ENCODE measurements around the gene ADAP2.
"Not testable (repeated sequence)": the region's sequence is repeated elsewhere in the genome, so short reads cannot be mapped to it uniquely, and the experiment has no call there.

Gene ADAP2

GRCh38 chr17:30975042-30975820 lies 53.5 kb downstream of the ADAP2 start:
- FAIRE-seq, result no peak

GRCh38 chr17:30979919-30980318 lies 58.2 kb downstream of the ADAP2 start:
- FAIRE-seq, result not testable (repeated sequence)

- no peak for FAIRE-seq
These were observed 60.1 kb downstream of the ADAP2 start for GRCh38 chr17:30981531-30982519.

GRCh38 chr17:30982855-30983254 lies 61.1 kb downstream of the ADAP2 start:
- FAIRE-seq, result no peak

DNA sequence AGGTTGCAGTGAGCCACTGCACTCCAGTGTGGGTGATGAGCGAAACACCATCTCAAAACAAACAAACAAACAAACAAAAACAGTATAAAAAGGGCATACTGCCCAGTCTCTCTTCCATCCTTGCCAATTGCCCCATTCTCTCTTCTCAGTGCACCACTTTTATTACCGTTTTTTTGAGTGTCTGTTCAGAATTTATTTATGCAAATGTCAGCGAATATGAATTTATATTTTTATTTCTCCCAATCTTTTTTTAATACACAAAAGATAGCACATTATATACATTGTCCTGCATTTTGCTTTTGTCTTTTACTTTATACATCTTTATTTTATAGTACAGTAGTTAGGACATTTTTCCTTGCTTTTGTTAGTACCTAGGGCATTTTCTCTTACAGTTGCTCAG lies 68.7 kb downstream of the ADAP2 start:
- FAIRE-seq, result no peak

DNA sequence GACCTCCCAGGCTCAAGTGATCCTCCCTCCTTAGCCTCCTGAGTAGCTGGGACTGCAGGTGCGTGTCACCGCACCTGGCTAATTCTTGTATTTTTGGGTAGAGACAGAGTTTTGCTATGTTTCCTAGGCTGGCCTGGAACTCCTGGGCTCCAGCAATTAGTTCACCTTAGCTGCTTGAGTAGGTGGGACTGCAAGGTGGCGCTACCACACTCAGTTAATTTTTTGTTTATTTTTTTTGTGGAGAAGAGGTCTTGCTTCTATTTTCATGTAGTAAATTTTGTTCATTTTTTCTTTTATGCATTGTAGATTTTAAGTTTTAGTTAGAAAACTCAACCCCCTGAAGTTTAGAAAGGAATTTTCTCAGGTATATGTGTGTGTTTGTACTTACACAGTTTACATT lies 70.8 kb downstream of the ADAP2 start:
- FAIRE-seq, result no peak

DNA sequence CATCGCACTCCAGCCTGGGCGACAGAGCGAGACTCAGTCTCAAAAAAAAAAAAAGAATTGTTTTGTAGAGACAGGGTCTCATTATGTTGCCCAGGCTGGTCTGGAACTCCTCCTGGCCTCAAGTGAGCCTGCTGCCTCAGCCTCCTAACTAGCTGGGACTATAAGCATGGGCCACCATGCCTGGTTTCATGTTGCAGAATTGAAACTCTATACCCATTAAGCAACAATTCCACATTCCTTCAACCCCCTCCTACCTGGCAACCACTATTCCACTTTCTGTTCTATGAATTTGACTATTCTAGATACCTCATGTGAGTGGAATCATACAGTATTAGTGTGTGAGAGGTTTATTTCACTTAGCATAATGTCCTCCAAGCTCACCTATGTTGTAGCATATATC lies 73.6 kb downstream of the ADAP2 start:
- FAIRE-seq, result no peak

- no peak for FAIRE-seq
These were observed 74.7 kb downstream of the ADAP2 start for GRCh38 chr17:30996486-30996885.

DNA sequence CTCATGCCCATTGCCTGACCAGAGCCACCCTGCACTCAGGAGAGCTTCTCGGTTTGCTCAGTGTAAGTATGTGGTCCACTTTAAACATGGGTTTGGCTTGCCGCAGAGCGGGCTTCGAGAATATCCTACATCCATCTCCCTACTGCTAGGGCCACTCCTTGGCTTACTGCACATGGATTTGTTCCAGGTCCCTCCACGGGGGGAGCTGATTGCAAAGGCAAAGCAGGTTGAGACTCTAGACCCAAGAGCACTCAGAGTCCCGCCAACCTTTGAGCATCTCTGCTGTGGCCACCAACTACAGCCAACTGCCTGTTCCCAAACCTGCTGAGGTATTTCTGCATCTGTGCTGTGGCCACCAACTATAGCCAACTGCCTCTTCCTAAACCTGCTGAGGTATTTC lies 75.5 kb downstream of the ADAP2 start:
- FAIRE-seq, result no peak

- no peak for FAIRE-seq
These were observed 76.1 kb downstream of the ADAP2 start for GRCh38 chr17:30997842-30998241.

- no peak for FAIRE-seq
These were observed 80.3 kb downstream of the ADAP2 start for GRCh38 chr17:31002047-31002446.

DNA sequence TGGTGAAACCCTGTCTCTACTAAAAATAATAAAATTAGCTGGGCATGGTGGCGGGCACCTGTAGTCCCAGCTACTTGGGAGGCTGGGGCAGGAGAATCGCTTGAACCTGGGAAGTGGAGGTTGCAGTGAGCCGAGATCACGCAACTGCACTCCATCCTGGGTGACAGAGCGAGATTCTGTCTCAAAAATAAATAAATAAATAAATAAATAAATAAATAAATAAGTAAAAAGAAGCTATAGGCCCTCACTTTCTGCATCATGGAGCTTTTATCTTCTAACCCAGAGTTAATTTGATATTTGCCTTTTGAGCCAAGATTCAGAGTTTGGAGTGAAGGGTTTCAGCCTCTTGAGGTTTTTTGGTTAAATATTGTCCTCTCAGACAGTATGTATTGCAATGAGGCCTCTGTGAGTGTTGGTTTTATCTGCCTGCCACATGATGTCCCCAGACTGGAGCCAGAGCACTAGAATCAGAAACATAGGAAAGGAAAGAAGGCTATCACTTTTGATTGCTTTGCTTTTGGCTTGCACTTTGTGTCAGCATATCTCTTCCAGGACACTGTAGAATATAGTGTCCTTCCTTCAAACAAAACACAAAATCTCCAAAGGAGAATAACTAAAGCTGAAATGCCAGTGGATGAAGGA lies 81.6 kb downstream of the ADAP2 start:
- FAIRE-seq, result no peak

GRCh38 chr17:31004160-31004559 lies 82.4 kb downstream of the ADAP2 start:
- no peak for FAIRE-seq

DNA sequence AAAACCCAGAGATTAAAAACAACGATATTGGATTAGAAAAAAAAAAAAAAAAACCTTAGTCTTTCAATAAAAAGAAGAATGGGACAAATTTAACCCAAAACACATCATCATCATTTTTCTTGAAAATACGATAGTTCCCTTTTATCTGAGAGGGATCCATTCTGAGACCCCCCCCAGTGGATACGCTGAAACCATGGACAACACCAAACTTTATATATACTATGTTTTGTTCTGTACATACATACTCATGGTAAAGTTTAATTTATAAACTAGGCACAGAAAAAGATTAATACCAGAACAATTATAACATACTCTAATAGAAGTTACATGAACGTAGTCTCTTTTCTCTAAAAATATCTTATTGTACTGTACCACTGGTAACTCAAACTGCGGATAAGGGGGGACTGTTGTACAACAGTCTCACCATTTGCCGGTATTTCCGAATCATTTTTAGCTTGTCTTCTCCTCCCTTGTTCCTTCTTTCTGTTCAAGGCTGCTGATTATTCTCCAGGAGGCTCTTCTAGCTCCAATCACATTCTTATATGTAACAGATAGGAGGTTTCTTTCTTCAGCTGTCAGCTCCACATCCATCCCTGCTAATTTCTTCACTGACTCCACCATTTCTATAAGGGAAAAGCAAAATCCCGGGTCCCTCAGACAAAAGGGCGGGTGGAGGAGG lies 86.1 kb downstream of the ADAP2 start:
- no peak for FAIRE-seq

- FAIRE-seq, result no peak
These were observed 86.8 kb downstream of the ADAP2 start for GRCh38 chr17:31008374-31009041.

Data from TTC549 (cell line).